ENCODE data around the gene ATP2A2.
A peak's percentile ranks its signal among the peaks of the same experiment; 100 is the strongest.

The ATP2A2 gene

GRCh38 chr12:110280779-110281548 is at the start of gene ATP2A2:
ATP2A2 (plus strand) TSS chr12:110281247; CDS start chr12:110281790, 543 bp downstream.
- H3K4me1 Mint-ChIP-seq: peaks cover 55% of the 10 kb centered on the region
- no peaks in the 10 kb centered on the region for H3K9me3 Mint-ChIP-seq
- H3K36me3 Mint-ChIP-seq: peaks cover 33% of the 10 kb centered on the region
- CTCF ChIA-PET: interaction anchor here (1.0 to 2.6 kb wide), 4 partner anchors 150 to 178 kb away, joined by 3 to 10 read pairs (median 6); partner anchors contain the start of gene ARPC3
- peak; percentile 92 for DNase-seq
- H3K27me3 Mint-ChIP-seq: peaks cover 25% of the 10 kb centered on the region
- H3K27ac Mint-ChIP-seq: peak within 1 kb of the TSS; percentile 89
- peak within 1 kb of the TSS; percentile 89 for H3K4me3 Mint-ChIP-seq

GRCh38 chr12:110233212-110233903 is 47.7 kb upstream of the ATP2A2 start:
- Mint-ChIP-seq H3K27ac (no peak overlapping the region), H3K9me3 (no peaks in the 10 kb centered on the region), H3K4me3 (no peak overlapping the region), H3K4me1 (no peaks in the 10 kb centered on the region), H3K27me3 (peaks cover 10% of the 10 kb centered on the region), H3K36me3 (no peaks in the 10 kb centered on the region)
- no peak for DNase-seq
- CTCF ChIA-PET: interaction anchor here (0.7 to 1.2 kb wide), 2 partner anchors 23 to 134 kb away, joined by 3 read pairs; no protein-coding TSS in a partner anchor

DNA sequence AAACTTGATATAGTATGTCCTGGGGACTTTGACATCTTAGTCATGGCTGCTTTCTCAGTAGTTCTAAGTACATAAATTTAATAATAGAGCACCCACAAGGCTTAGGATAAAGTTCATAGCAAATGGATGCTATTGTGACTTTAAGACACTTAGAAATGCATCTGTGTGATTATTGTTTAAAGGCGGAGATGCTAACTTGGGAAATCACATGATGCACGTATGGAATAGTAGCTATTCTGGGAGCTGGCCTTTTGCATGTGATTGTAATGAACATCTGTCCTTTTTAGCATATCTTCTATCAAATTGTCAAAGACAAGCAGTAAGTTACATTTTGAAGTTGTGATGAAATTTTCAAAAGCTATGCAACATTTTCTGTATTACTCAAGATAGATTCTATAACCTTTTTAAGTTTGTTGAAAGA is 46.7 kb upstream of the ATP2A2 start:
- Mint-ChIP-seq H3K27ac (no peak overlapping the region), H3K36me3 (no peaks in the 10 kb centered on the region), H3K4me3 (no peak overlapping the region), H3K27me3 (peaks cover 10% of the 10 kb centered on the region), H3K4me1 (no peaks in the 10 kb centered on the region), H3K9me3 (no peaks in the 10 kb centered on the region)
- DNase-seq: no peak
- CTCF ChIA-PET: interaction anchor here (1.2 kb wide), 1 partner anchor 24 kb away, joined by 3 read pairs; no protein-coding TSS in a partner anchor

GRCh38 chr12:110234755-110235154 is 46.3 kb upstream of the ATP2A2 start:
- no peak overlapping the region for H3K27ac Mint-ChIP-seq
- H3K27me3 Mint-ChIP-seq: peaks cover 10% of the 10 kb centered on the region
- no peak overlapping the region for H3K4me3 Mint-ChIP-seq
- CTCF ChIA-PET: interaction anchor here (1.2 kb wide), 1 partner anchor 24 kb away, joined by 3 read pairs; no protein-coding TSS in a partner anchor
- no peak for DNase-seq
- no peaks in the 10 kb centered on the region for H3K36me3 Mint-ChIP-seq
- H3K9me3 Mint-ChIP-seq: no peaks in the 10 kb centered on the region
- H3K4me1 Mint-ChIP-seq: no peaks in the 10 kb centered on the region

DNA sequence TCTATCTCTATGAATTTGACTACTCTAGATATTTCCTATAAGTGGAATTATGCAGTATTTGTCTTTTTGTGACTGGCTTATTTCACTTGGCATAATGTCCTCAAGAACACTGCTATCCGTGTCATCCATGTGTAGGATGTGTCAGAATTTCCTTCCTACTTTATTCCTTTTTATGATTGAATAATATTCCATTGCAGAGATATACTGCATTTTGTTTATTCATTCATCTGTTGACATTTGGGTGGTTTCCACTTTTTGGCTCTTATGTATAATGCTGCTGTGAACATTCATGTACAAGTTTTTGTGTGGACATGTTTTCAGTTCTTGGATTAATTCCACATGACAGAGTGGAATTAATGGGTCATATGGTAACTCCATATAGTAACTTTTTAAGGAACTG is 45.7 kb upstream of the ATP2A2 start:
- H3K27me3 Mint-ChIP-seq: peaks cover 10% of the 10 kb centered on the region
- H3K27ac Mint-ChIP-seq: no peak overlapping the region
- CTCF ChIA-PET: no interaction called here
- no peak overlapping the region for H3K4me3 Mint-ChIP-seq
- H3K4me1 Mint-ChIP-seq: no peaks in the 10 kb centered on the region
- no peaks in the 10 kb centered on the region for H3K9me3 Mint-ChIP-seq
- no peak for DNase-seq
- no peaks in the 10 kb centered on the region for H3K36me3 Mint-ChIP-seq

- Mint-ChIP-seq H3K27ac (no peak overlapping the region), H3K9me3 (no peaks in the 10 kb centered on the region), H3K36me3 (no peaks in the 10 kb centered on the region), H3K4me3 (no peak overlapping the region), H3K4me1 (no peaks in the 10 kb centered on the region), H3K27me3 (peaks cover 27% of the 10 kb centered on the region)
- CTCF ChIA-PET: interaction anchor here (0.6 to 0.7 kb wide), 2 partner anchors 23 to 141 kb away, joined by 3 to 5 read pairs; no protein-coding TSS in a partner anchor
- DNase-seq: no peak
These were observed 37.8 kb upstream of the ATP2A2 start for GRCh38 chr12:110243227-110243626.

GRCh38 chr12:110244372-110244771 is 36.7 kb upstream of the ATP2A2 start:
- Mint-ChIP-seq H3K27me3 (peaks cover 32% of the 10 kb centered on the region), H3K27ac (no peak overlapping the region), H3K36me3 (no peaks in the 10 kb centered on the region), H3K9me3 (no peaks in the 10 kb centered on the region), H3K4me3 (no peak overlapping the region), H3K4me1 (no peaks in the 10 kb centered on the region)
- no peak for DNase-seq
- CTCF ChIA-PET: interaction anchor here (0.7 to 1.8 kb wide), 6 partner anchors 26 to 165 kb away, joined by 3 to 16 read pairs (median 4); no protein-coding TSS in a partner anchor

- CTCF ChIA-PET: interaction anchor here (0.7 to 1.8 kb wide), 6 partner anchors 25 to 166 kb away, joined by 3 to 16 read pairs (median 4); no protein-coding TSS in a partner anchor
- Mint-ChIP-seq H3K27me3 (peaks cover 36% of the 10 kb centered on the region), H3K4me1 (no peaks in the 10 kb centered on the region), H3K36me3 (no peaks in the 10 kb centered on the region), H3K9me3 (no peaks in the 10 kb centered on the region), H3K4me3 (no peak overlapping the region), H3K27ac (no peak overlapping the region)
- no peak for DNase-seq
These were observed 36.2 kb upstream of the ATP2A2 start for GRCh38 chr12:110244829-110245228.

- H3K27ac Mint-ChIP-seq: no peak overlapping the region
- peak; percentile 75 for DNase-seq
- CTCF ChIA-PET: interaction anchor here (1.2 to 1.8 kb wide), 3 partner anchors 35 to 166 kb away, joined by 3 to 16 read pairs (median 5); no protein-coding TSS in a partner anchor
- H3K27me3 Mint-ChIP-seq: peaks cover 37% of the 10 kb centered on the region
- no peaks in the 10 kb centered on the region for H3K4me1 Mint-ChIP-seq
- no peaks in the 10 kb centered on the region for H3K9me3 Mint-ChIP-seq
- H3K4me3 Mint-ChIP-seq: no peak overlapping the region
- no peaks in the 10 kb centered on the region for H3K36me3 Mint-ChIP-seq
These were observed 35.7 kb upstream of the ATP2A2 start for GRCh38 chr12:110245369-110245772.

DNA sequence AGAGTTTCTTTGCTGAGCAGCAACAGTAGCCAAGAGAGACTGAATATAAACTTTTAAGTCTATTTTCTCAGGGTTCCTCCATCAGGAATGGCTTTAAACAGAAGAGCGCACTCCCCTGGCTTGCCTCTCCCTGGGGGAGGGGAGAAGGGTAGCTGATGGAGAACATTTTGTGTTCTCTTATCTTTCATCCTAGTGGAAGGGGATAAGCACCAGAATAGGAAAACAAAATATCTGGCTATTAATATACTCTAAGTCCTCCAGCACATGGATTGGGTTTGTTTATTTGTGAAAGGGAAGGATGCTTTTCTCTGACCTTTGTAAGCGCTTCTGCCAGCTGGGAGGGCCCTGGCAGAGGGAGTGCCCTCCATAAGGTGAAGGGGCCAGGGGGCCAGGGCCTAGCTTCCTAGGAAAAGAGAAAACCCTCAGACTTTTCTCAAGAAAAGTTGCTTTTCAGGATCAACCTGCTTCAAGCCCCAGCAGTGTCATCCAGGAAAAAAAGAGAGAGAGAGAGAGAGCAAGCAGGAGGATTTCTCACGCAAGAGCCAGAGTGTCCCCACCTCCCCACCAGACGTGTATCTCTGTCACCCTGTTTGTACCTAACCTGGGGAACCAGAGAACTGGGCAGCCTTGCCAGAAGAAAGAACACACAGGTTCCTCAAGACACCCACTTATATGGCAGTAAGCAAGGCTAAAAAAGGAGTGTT is 34.3 kb upstream of the ATP2A2 start:
- no peak for DNase-seq
- Mint-ChIP-seq H3K4me1 (no peaks in the 10 kb centered on the region), H3K36me3 (no peaks in the 10 kb centered on the region), H3K4me3 (no peak overlapping the region), H3K27ac (no peak overlapping the region), H3K9me3 (no peaks in the 10 kb centered on the region), H3K27me3 (peaks cover 30% of the 10 kb centered on the region)
- CTCF ChIA-PET: interaction anchor here (3.5 kb wide), 1 partner anchor 145 kb away, joined by 11 read pairs; no protein-coding TSS in a partner anchor

DNA sequence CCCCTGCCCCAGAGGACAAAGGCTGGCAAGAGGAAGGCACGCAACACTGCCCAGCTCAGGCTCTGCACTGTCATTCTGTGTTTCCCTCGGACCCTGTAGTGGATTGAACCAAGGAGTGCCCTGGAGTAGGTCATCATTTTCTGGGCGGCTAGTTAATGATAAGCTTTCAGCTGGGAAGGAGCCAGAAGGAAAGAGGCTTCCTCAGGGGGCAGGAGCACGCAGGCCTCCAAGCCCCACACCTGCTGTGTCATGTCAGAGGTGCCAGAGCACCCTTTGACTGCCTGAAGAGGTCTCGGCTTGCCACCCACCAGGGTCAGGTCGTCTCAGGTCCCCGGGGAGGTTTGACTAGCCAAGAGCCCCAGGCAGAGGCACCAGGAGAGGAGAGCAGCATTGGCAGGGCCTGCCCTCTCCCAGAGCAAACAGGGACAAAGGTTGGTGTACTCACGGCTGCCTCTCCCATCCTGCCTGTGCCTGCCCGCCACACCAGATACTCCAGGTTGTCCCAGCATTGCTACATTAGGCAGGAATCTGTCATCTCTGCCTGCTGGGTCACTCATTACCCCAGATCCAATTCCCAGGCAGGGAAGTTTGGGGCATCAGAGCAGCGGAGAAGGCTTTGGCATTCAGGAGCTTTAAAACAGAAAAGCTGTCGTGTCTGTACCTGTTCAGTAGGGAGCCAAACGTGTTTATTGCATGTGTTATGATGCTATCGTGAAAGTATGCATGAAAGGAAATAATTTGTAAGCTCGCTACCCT is 33.5 kb upstream of the ATP2A2 start:
- H3K4me3 Mint-ChIP-seq: no peak overlapping the region
- peaks cover 31% of the 10 kb centered on the region for H3K27me3 Mint-ChIP-seq
- no peak overlapping the region for H3K27ac Mint-ChIP-seq
- no peak for DNase-seq
- no peaks in the 10 kb centered on the region for H3K4me1 Mint-ChIP-seq
- no peaks in the 10 kb centered on the region for H3K9me3 Mint-ChIP-seq
- no peaks in the 10 kb centered on the region for H3K36me3 Mint-ChIP-seq
- CTCF ChIA-PET: interaction anchor here (3.5 kb wide), 1 partner anchor 146 kb away, joined by 11 read pairs; no protein-coding TSS in a partner anchor

- no peak for DNase-seq
- no peaks in the 10 kb centered on the region for H3K4me1 Mint-ChIP-seq
- H3K9me3 Mint-ChIP-seq: no peaks in the 10 kb centered on the region
- H3K4me3 Mint-ChIP-seq: no peak overlapping the region
- no peaks in the 10 kb centered on the region for H3K36me3 Mint-ChIP-seq
- H3K27ac Mint-ChIP-seq: no peak overlapping the region
- peaks cover 36% of the 10 kb centered on the region for H3K27me3 Mint-ChIP-seq
- CTCF ChIA-PET: interaction anchor here (3.5 kb wide), 1 partner anchor 146 kb away, joined by 11 read pairs; no protein-coding TSS in a partner anchor
These were observed 33.0 kb upstream of the ATP2A2 start for GRCh38 chr12:110248096-110248447.

- CTCF ChIA-PET: interaction anchor here (0.5 to 3.5 kb wide), 3 partner anchors 29 to 397 kb away, joined by 3 to 11 read pairs (median 4); no protein-coding TSS in a partner anchor
- DNase-seq: no peak
- Mint-ChIP-seq H3K36me3 (no peaks in the 10 kb centered on the region), H3K4me1 (no peaks in the 10 kb centered on the region), H3K27me3 (peaks cover 39% of the 10 kb centered on the region), H3K9me3 (no peaks in the 10 kb centered on the region), H3K4me3 (no peak overlapping the region), H3K27ac (no peak overlapping the region)
These were observed 31.9 kb upstream of the ATP2A2 start for GRCh38 chr12:110249105-110249504.

Measured in activated naive CD4-positive, alpha-beta T cell treated with anti-CD3 and anti-CD28 coated beads, Interleukin-2, amount 10 ng/mL, durations not matched to agents 7 days and 5 days (primary cell).